ENCODE data around the gene MRPL36.

DNA sequence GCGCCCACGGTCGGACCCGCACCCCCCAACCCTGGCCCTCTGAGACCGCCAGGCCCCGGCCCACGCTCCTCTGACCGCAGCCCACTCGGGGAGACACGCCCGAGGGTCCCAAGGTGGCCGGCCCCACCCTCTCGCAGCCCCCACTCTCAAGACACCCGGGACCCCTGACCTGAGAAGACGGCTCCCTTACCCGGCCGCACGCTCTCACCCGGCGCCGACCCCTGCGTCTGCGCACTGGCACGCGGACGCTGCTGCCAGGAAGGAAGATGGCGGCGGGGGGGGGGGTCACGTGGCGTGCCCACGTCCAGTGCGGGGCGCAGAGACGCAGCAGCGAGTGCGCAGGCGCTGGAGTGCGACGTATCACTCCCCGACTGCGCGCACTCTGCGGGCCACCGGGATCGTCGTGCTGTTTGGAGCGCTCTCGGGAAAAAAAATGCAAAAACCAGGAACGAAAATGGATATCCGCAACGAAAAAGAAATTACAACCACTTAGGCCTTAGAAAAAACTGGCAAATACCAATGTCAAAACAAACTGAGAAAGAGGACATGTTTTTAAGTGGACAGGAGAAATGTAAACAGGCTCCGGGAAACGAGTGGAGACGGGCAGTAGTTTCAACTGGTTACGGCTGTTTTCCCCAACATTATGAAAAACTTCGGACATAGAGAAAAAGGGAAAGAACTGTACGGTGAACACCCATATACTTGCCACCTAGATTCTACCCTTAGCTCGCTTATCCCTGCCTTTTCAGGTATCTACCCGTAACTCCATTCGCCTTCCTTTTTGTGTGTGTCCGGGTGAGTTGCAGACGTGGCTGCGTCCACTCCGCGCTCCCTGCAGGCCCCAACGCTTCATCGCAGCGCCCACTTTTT lies at the start of gene MRPL36:
- TF ChIP-seq POLR2AphosphoS5 (IDR thresholded peaks at IDR 0.05; ENCODE audit: low read depth, low read length) = peak; percentile 59
- TF ChIP-seq SIN3A (IDR thresholded peaks at IDR 0.05; ENCODE audit: borderline replicate concordance, insufficient read depth, low read depth, low read length) = no peak
- TF ChIP-seq, protein P1, sequence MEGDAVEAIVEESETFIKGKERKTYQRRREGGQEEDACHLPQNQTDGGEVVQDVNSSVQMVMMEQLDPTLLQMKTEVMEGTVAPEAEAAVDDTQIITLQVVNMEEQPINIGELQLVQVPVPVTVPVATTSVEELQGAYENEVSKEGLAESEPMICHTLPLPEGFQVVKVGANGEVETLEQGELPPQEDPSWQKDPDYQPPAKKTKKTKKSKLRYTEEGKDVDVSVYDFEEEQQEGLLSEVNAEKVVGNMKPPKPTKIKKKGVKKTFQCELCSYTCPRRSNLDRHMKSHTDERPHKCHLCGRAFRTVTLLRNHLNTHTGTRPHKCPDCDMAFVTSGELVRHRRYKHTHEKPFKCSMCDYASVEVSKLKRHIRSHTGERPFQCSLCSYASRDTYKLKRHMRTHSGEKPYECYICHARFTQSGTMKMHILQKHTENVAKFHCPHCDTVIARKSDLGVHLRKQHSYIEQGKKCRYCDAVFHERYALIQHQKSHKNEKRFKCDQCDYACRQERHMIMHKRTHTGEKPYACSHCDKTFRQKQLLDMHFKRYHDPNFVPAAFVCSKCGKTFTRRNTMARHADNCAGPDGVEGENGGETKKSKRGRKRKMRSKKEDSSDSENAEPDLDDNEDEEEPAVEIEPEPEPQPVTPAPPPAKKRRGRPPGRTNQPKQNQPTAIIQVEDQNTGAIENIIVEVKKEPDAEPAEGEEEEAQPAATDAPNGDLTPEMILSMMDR (IDR thresholded peaks at IDR 0.05) = no peak
- TF ChIP-seq, protein P2, sequence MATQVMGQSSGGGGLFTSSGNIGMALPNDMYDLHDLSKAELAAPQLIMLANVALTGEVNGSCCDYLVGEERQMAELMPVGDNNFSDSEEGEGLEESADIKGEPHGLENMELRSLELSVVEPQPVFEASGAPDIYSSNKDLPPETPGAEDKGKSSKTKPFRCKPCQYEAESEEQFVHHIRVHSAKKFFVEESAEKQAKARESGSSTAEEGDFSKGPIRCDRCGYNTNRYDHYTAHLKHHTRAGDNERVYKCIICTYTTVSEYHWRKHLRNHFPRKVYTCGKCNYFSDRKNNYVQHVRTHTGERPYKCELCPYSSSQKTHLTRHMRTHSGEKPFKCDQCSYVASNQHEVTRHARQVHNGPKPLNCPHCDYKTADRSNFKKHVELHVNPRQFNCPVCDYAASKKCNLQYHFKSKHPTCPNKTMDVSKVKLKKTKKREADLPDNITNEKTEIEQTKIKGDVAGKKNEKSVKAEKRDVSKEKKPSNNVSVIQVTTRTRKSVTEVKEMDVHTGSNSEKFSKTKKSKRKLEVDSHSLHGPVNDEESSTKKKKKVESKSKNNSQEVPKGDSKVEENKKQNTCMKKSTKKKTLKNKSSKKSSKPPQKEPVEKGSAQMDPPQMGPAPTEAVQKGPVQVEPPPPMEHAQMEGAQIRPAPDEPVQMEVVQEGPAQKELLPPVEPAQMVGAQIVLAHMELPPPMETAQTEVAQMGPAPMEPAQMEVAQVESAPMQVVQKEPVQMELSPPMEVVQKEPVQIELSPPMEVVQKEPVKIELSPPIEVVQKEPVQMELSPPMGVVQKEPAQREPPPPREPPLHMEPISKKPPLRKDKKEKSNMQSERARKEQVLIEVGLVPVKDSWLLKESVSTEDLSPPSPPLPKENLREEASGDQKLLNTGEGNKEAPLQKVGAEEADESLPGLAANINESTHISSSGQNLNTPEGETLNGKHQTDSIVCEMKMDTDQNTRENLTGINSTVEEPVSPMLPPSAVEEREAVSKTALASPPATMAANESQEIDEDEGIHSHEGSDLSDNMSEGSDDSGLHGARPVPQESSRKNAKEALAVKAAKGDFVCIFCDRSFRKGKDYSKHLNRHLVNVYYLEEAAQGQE (IDR thresholded peaks at IDR 0.05; ENCODE audit: insufficient read depth in 1 of 2, low read depth in 2 of 2, low read length in 1 of 2) = 0 out of 4 replicates have a peak, but pooled peaks of 1 of the 2 experiments have one; percentile 30
- TF ChIP-seq TCF7L2 (IDR thresholded peaks at IDR 0.05; ENCODE audit: low read depth, low read length) = no peak
